ENCODE data around the gene CDK5.
"Not testable (repeated sequence)": the region's sequence is repeated elsewhere in the genome, so short reads cannot be mapped to it uniquely, and the experiment has no call there.

Gene CDK5

GRCh38 chr7:151013733-151014497 is 43.8 kb downstream of the CDK5 start:
- DNase-seq (ENCODE audit: low spot score) = peak; percentile 79

GRCh38 chr7:151013356-151013732 is 44.4 kb downstream of the CDK5 start:
- DNase-seq (ENCODE audit: low spot score) = peak; percentile 50

- peak; percentile 73 for DNase-seq (ENCODE audit: low spot score)
Measured at GRCh38 chr7:151012911-151013347, 44.8 kb downstream of the CDK5 start.

- DNase-seq (ENCODE audit: low spot score) = no peak
Measured at GRCh38 chr7:151012031-151012692, 45.5 kb downstream of the CDK5 start.

GRCh38 chr7:151011616-151012015 is 46.1 kb downstream of the CDK5 start:
- not testable (repeated sequence) for DNase-seq (ENCODE audit: low spot score)

- DNase-seq (ENCODE audit: low spot score) = no peak
Measured at GRCh38 chr7:151011097-151011409, 46.6 kb downstream of the CDK5 start.

GRCh38 chr7:151010307-151011096 is 47.2 kb downstream of the CDK5 start:
- DNase-seq (ENCODE audit: low spot score) = no peak

- DNase-seq (ENCODE audit: low spot score) = no peak
Measured at GRCh38 chr7:151010037-151010306, 47.7 kb downstream of the CDK5 start.

- DNase-seq (ENCODE audit: low spot score) = no peak
Measured at GRCh38 chr7:151009327-151010036, 48.2 kb downstream of the CDK5 start.

GRCh38 chr7:151008511-151009323 is 49.0 kb downstream of the CDK5 start:
- peak; percentile 84 for DNase-seq (ENCODE audit: low spot score)

GRCh38 chr7:151008143-151008510 is 49.6 kb downstream of the CDK5 start:
- no peak for DNase-seq (ENCODE audit: low spot score)

GRCh38 chr7:151007469-151007898 is 50.2 kb downstream of the CDK5 start:
- DNase-seq (ENCODE audit: low spot score) = no peak

GRCh38 chr7:151006590-151007300 is 51.0 kb downstream of the CDK5 start:
- DNase-seq (ENCODE audit: low spot score) = no peak

GRCh38 chr7:151005566-151005965 is 52.1 kb downstream of the CDK5 start:
- no peak for DNase-seq (ENCODE audit: low spot score)
